DMS 273 treated with DMSO at 0.1 percent for 48 hours (cell line): Measurements from ENCODE around the gene GMDS.

Source experiments
- DNase-seq: peaks from one replicate; lab custom pipeline; 2025; lab: John Stamatoyannopoulos, UW

The GMDS gene

GRCh38 chr6:1987640-1988039, 257.8 kb downstream of the GMDS start:
- DNase-seq: no peak

- no peak for DNase-seq
Observed at GRCh38 chr6:1986454-1987243, 258.8 kb downstream of the GMDS start.

GRCh38 chr6:1984346-1984994, 260.9 kb downstream of the GMDS start:
- DNase-seq: no peak

GRCh38 chr6:1983850-1984249, 261.6 kb downstream of the GMDS start:
- DNase-seq: no peak

GRCh38 chr6:1972962-1973361, 272.4 kb downstream of the GMDS start:
- DNase-seq: no peak

GRCh38 chr6:1971612-1972011, 273.8 kb downstream of the GMDS start:
- DNase-seq: no peak

GRCh38 chr6:1970151-1970561, 275.2 kb downstream of the GMDS start:
- DNase-seq: no peak

- DNase-seq: no peak
Observed at GRCh38 chr6:1966713-1967112, 278.7 kb downstream of the GMDS start.

- DNase-seq: no peak
Observed at GRCh38 chr6:1965596-1966224, 279.7 kb downstream of the GMDS start.

GRCh38 chr6:1963596-1963995, 281.8 kb downstream of the GMDS start:
- DNase-seq: no peak

GRCh38 chr6:1962201-1962600, 283.2 kb downstream of the GMDS start:
- no peak for DNase-seq

- no peak for DNase-seq
Observed at GRCh38 chr6:1960486-1961142, 284.8 kb downstream of the GMDS start.

- DNase-seq: no peak
Observed at GRCh38 chr6:1958257-1958656, 287.1 kb downstream of the GMDS start.

GRCh38 chr6:1957746-1958145, 287.7 kb downstream of the GMDS start:
- DNase-seq: no peak

- no peak for DNase-seq
Observed at GRCh38 chr6:1952740-1953360, 292.6 kb downstream of the GMDS start.

- DNase-seq: no peak
Observed at GRCh38 chr6:1950631-1951030, 294.8 kb downstream of the GMDS start.

GRCh38 chr6:1949538-1949937, 295.9 kb downstream of the GMDS start:
- no peak for DNase-seq

- no peak for DNase-seq
Observed at GRCh38 chr6:1947922-1948321, 297.5 kb downstream of the GMDS start.

- DNase-seq: no peak
Observed at GRCh38 chr6:1946583-1946982, 298.8 kb downstream of the GMDS start.

- no peak for DNase-seq
Observed at GRCh38 chr6:1945235-1945832, 300.1 kb downstream of the GMDS start.

GRCh38 chr6:1942834-1943233, 302.6 kb downstream of the GMDS start:
- DNase-seq: no peak

- DNase-seq: no peak
Observed at GRCh38 chr6:1941534-1941933, 303.9 kb downstream of the GMDS start.
